ENCODE data around the gene DNAL1. TPM values are rescaled to one million over a fixed set of nuclear protein-coding genes. Genes with fewer than 3 reads are reported as not detected.

DNAL1 gene
- total RNA-seq, 1 experiment from 2014 or later: 12.2 TPM

- Mint-ChIP-seq H3K27ac (ENCODE audit: unreplicated experiment) (peak overlapping the region; percentile 27), H3K36me3 (ENCODE audit: insufficient read depth, unreplicated experiment) (peaks cover 33% of the 10 kb centered on the region), H3K4me3 (ENCODE audit: unreplicated experiment) (no peak overlapping the region), H3K9me3 (ENCODE audit: unreplicated experiment) (no peaks in the 10 kb centered on the region), H3K4me1 (ENCODE audit: low read depth, unreplicated experiment) (peaks cover 39% of the 10 kb centered on the region), H3K27me3 (ENCODE audit: insufficient read depth, unreplicated experiment) (no peaks in the 10 kb centered on the region)
- Histone ChIP-seq H3K4me3 (ENCODE audit: low read depth, low read length) (no peak overlapping the region), H3K27me3 (replicated peaks; ENCODE audit: control insufficient read depth, insufficient read depth, low read length) (no peaks in the 10 kb centered on the region), H3K4me1 (peaks cover 75% of the 10 kb centered on the region), H3K9me3 (no peaks in the 10 kb centered on the region), H3K36me3 (ENCODE audit: control insufficient read depth, insufficient read depth, low read length) (no peaks in the 10 kb centered on the region; the same call in none of the 2 replicates)
- POLR2A ChIA-PET: interaction anchor here (0.7 to 1.2 kb wide), 2 partner anchors 15 to 107 kb away, joined by 3 to 5 read pairs; partner anchors contain the start of gene PTGR2
- CTCF ChIA-PET: interaction anchor here (1.7 to 2.5 kb wide), 2 partner anchors 14 to 15 kb away, joined by 11 to 14 read pairs; no protein-coding TSS in a partner anchor
- no TSS peak for BruUV-seq (replicated peaks)
- no peak for TF ChIP-seq CTCF (IDR thresholded peaks at IDR 0.05; ENCODE audit: insufficient read depth in 1 of 2, low read depth in 1 of 2, low read length in 1 of 2, severe bottlenecking in 1 of 2, unreplicated experiment in 1 of 2)
- intact Hi-C loops (cut with micrococcal nuclease; ENCODE audit: unreplicated experiment): loop anchor here (5.0 kb wide), 1 partner anchor 83 kb away; no protein-coding TSS in a partner anchor
- no peak for DNase-seq
Observed at GRCh38 chr14:73744175-73744867, 99.5 kb downstream of the DNAL1 start.

- Mint-ChIP-seq H3K36me3 (ENCODE audit: insufficient read depth, unreplicated experiment) (peaks cover 30% of the 10 kb centered on the region), H3K4me1 (ENCODE audit: low read depth, unreplicated experiment) (peaks cover 39% of the 10 kb centered on the region), H3K9me3 (ENCODE audit: unreplicated experiment) (no peaks in the 10 kb centered on the region), H3K27ac (ENCODE audit: unreplicated experiment) (peak overlapping the region; percentile 27), H3K4me3 (ENCODE audit: unreplicated experiment) (no peak overlapping the region), H3K27me3 (ENCODE audit: insufficient read depth, unreplicated experiment) (no peaks in the 10 kb centered on the region)
- ChIA-PET POLR2A (interaction anchor here (0.7 to 1.2 kb wide), 2 partner anchors 14 to 107 kb away, joined by 3 to 5 read pairs; partner anchors contain the start of gene PTGR2), CTCF (interaction anchor here (1.7 to 2.5 kb wide), 2 partner anchors 13 to 16 kb away, joined by 11 to 14 read pairs; no protein-coding TSS in a partner anchor)
- no peaks in the 10 kb centered on the region; the same call in 1 of the 2 replicates for H3K36me3 ChIP-seq (ENCODE audit: control insufficient read depth, insufficient read depth, low read length)
- H3K27me3 ChIP-seq (replicated peaks; ENCODE audit: control insufficient read depth, insufficient read depth, low read length): no peaks in the 10 kb centered on the region
- no peak for DNase-seq
- intact Hi-C loops (cut with micrococcal nuclease; ENCODE audit: unreplicated experiment): loop anchor here (5.0 kb wide), 1 partner anchor 82 kb away; no protein-coding TSS in a partner anchor
- no peaks in the 10 kb centered on the region for H3K9me3 ChIP-seq
- peaks cover 75% of the 10 kb centered on the region for H3K4me1 ChIP-seq
- TF ChIP-seq CTCF (IDR thresholded peaks at IDR 0.05; ENCODE audit: insufficient read depth in 1 of 2, low read depth in 1 of 2, low read length in 1 of 2, severe bottlenecking in 1 of 2, unreplicated experiment in 1 of 2): no peak
- no TSS peak for BruUV-seq (replicated peaks)
- H3K4me3 ChIP-seq (ENCODE audit: low read depth, low read length): no peak overlapping the region
Observed at GRCh38 chr14:73744874-73745529, 100.2 kb downstream of the DNAL1 start.
